NCI-H524 treated with DMSO at 0.1 percent for 48 hours (cell line): ENCODE measurements around the gene GLIS1.
A peak's percentile ranks its signal among the peaks of the same experiment; 100 is the strongest.

Source experiments
- DNase-seq: peaks from one replicate; lab custom pipeline; 2025; lab: John Stamatoyannopoulos, UW

GLIS1 gene

DNA sequence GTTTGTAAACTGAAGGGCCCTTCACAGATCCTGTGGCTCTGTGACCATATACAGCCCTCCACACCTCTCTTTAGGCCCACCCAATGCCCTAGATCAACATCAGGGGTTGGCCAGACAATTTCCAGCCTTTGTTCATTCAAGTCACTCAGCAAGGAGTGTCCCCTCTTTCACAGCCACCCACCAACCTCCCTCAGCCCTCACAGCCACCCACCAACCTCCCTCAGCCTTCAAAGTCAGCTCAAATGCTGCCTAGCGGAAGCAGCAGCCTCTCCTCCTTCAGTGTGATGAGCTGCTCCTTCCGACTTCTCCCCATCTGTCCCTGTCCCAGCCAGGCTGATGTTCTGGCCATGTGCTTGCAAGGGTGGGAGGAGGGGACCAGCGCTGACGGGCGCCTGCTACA lies 208.4 kb downstream of the GLIS1 start:
- DNase-seq: peak; percentile 36

DNA sequence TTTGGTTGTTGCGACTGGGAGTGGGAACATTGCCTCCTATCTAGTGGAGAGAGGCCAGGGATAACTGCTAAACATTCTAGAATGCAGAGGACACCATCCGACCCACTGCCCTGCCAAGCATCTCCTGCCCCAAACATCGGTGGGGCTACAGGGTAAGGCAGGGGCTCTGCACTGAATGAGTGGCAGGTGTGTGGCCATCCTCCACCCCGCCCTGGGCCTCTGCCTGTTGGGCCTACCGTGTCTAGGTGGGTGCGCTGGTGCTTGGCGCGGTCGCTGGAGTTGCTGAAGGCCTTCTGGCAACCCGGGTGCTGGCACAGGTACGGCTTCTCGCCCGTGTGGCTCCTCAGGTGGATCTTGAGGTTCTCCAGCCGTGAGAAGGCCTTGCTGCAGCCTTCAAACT lies 209.4 kb downstream of the GLIS1 start:
- DNase-seq: no peak

DNA sequence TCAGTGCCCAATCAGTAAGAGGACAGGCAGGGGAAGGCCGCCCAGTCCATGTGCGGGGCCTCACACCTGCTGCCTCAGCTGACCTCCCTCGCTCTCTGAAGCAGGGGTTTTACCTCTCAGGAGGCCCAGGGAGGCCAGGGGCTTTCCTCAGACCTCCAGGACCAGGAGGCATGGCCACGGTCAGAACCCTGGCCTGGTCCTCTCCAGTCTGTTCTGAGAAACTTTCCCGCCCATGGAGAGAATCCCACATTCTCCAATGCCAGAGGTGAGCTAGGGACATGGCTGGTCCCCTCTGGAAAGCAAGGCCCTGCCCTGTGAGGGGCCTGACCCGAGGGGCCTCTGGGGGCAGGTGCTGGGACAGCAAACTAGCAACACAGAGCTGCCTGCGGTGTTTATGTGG lies 211.6 kb downstream of the GLIS1 start:
- DNase-seq: no peak

DNA sequence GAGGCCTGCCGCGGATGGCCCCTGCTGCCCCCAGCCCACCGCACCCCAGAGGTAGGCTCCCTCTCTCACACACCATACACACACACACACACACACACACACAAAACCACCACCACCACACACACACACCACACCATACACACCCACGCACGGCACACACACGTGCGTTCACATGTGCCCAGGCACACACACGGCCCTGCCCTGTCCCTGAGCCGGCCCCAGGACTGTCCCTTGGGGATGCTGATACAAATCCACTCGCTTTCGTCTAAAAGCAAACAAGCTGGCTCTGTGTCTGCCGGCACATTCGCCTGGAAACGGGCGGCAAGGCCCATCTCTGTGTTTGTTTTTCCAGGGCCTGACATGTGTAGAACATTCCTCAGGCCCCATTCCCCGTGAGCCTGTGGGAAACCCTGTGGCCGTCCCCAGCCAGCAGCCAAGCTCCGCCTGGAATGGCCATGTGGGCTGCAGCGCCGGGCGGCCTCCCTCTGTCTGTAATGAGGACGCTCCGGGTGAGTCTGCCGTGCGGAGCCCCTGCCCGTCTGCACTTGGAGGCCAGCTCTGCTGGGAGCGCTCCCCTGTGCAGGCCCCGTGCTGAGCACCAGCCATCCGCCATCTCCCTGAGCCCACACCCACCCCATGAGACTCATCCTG lies 212.4 kb downstream of the GLIS1 start:
- no peak for DNase-seq

DNA sequence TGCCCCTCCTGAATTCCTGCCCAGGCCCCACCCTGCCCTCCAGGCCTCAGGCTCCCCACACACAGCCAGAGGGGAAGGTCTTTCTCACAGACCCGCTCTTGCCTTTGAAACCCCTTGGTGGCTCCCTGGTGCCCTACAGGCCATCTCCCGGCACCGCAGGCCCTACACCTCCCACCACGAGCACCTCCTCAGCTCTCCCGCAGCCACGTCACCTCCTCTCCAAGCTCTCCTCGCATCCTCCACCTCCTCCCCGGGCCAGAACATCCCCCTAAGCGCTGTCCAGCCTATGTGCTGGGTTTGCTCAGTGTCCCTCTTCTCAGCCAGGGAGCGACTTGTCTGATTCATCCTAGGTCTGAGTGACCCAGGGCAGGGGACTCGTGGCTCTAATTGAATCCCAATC lies 213.4 kb downstream of the GLIS1 start:
- no peak for DNase-seq

DNA sequence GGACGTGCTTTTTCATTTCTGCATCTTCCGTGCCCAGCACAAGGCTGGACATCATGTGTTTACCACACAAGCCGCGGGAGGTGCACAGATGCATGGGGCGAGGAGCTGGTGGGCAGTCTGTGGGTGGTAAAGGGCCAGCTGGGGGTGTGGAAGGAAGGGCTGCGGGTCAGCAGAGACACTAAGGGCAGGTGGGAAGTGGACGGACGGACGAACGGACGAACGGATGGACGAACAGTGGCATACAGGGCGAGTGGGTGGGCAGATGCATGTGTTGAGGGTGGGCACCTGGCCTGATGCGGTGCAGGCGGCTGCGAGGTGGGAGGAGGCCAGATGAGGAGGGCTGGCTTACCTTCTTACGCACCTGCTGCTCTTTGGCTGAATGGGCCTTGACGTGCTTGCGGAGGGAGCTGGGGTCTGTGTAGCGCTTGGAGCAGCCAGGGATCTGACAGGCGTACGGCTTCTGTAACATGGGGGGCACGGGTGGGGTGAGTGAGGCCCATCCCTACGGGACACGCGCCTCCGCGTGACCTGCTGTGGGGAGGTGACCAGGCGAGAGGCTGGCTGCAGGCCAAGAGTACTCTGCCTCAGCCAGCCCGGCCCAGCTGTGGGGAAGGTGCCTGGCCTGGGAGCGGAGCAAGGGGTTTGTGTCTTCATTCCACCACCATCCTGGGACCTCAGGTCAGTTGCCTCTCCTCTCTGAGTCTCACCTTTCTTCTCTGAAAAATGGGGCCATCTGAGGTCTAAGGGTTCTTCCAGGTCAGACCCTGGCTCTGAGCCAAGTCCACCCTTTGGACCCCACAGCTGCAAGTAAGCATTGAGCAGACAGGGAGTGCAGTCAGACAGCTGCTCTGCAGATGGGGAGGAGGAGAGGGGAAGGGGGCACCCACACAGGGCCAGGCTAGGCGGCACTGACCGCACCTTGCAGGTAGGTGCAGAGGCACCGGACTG lies 214.3 kb downstream of the GLIS1 start:
- no peak for DNase-seq

DNA sequence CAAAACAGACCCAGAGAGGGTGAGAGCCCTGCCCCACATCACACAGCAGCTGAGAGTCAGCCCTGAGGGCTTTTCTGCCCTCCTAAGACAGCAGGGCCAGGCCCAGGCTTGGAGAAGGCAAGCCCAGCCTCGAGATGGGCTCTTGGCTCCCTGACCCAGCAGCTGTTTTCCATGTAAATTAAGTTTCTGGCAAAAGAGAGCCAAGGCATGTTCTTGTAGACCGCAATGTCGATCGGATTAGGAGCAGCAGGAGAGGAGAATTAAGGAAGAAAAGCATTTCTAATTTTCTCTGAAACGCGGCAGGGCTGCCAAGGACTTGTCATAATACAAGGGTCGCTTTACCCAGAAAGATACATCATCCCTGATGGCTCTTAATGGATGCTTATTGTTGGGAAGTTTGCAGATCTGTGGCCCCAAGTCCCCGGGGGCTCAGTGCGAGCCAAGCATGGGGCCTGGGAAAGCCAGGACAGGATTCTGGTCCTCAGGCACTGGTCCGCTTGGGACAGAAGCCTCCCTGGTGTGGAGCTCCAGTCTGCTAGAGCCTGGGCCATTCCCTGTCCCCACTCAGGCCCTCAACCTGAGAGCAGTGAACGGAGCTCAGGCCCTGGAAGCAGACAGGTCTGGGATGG lies 216.9 kb downstream of the GLIS1 start:
- no peak for DNase-seq

DNA sequence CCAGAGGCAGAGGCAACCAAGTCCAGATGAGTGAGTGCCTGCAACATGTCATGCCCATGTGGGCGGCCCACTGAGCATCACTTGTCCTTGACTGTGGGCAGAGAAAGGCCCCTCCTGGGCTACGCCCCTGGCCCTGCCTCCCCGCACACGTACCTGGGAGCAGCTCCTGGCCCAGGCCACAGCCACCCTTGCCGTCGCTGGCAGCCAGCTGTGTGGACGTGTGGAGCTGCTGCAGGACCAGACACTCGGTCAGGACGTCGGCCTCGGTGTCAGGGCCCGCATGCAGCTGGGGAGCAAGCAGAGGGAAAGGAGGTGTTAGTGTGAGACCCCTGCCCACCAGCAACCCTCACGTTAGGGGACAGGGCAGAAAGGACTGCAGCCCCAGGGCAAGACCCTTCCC lies 218.5 kb downstream of the GLIS1 start:
- no peak for DNase-seq

DNA sequence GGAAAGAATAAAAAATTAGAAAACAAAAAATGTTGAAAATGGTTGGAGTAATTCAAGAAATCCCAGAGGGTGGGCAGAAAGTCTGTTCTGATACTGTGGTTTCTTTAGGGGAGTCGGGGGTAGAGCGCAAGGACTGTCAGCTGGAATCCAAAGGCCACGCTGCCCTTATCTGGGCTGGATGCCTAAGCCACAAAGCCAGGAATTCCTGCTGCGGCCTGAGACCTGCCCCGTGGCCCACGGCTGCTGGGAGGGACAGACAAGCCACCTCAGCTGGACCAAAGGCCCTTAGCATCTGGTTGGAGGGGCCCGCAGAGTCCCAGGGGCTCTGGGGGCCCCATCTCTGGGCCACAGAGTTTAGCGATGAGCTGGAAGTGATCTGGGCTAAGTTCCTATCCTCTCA lies 219.5 kb downstream of the GLIS1 start:
- DNase-seq: no peak

DNA sequence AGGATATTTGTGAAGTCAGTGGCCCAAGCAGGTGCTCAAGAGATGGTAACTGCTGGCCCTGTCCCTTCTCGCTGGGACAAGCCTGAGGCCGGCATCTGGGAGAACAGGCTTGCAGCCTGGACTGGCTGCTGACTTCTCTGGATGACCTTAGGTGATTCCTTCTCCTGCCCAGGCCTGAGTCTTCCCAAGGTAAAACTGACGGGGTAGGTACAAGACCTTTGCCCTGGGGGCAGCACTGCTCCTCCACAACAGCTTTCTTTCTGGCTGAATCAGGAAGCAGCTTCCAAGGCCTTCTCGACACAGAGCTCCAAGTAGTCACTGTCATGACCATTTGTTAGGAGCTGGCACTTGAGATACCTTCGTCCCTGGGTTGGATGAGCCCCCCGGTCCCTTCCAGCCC lies 220.2 kb downstream of the GLIS1 start:
- DNase-seq: no peak

DNA sequence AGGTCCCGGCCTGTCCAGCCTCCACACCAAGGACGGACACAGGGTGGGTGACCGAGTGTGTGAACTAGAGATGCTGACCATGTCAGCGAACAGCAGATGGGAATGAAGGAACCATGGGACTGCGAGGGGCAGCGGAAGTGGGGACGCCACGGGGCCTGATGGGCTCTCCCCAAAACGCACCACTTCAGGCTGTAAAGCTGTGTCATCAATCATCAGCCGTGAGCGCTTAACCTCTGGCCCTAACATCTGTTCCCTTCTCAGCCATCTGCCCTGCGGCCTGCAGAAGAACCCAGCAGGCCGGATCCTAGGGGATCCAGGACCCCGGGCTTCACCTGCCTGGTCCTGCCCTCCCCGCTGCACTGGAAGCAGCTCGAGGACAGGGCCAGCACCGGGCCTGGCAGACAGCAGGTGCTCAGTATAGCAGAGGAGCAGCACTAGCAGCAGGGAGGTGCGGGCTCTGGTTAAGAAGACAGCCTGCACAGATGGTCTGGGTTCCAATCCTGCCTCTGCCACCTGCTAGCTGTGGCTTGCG lies 221.1 kb downstream of the GLIS1 start:
- peak; percentile 67 for DNase-seq

DNA sequence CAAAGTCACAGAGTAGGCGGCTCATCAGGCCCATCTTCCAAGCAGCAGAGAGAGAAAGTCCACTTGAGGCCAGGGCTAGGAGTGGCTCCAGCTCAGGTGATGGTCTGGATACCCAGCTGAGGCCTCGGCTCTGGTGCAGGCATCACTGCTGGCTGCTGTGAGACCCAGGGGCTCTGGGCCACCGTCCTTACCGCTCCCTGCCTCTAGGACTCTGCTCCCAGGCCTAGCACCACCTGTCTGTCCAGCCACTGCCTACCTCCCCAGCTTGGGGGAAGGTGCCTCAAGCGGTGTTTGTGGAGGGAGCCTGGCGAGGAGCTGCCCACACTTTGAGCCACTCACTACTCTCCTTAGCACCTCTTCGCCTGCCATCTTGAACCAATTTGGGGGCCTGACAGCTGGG lies 221.9 kb downstream of the GLIS1 start:
- DNase-seq: no peak

DNA sequence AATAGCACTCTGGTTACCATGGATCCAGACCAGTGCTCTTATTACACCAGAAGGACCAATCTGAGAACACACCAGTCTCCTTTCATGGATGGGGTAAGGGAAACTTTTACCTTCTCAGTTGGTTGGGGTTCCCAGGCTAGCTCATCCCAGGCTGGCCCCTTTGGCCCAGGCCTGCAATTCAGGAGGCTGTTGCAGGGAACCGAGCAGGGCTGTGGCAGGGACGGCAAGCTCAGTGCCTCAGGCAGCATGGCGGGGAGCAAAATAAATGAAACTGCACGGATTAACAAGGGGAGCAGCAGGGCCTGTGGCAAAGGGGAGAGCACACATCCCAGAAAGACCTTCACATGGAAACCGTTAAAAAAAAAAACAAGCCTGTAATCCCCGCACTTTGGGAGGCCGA lies 222.8 kb downstream of the GLIS1 start:
- DNase-seq: no peak

DNA sequence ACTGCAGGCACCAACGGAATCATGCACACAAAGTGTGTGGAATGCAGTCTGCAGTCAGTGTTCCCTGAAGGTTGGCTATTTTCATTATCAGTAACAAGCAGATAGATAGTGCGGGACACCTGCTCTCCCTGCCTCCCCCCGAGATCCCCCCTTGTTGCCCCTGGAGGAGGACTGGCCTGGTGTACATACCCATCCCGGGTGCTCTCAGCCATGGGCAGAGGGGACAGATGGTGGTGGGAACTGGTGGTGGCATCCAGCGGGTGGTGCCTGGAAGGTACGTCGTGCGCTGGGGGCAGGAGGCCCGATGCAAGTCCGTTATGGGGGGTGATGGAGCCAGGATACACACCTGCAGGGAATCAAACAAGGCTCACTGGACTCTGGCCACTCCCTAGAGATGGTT lies 224.5 kb downstream of the GLIS1 start:
- DNase-seq: no peak

DNA sequence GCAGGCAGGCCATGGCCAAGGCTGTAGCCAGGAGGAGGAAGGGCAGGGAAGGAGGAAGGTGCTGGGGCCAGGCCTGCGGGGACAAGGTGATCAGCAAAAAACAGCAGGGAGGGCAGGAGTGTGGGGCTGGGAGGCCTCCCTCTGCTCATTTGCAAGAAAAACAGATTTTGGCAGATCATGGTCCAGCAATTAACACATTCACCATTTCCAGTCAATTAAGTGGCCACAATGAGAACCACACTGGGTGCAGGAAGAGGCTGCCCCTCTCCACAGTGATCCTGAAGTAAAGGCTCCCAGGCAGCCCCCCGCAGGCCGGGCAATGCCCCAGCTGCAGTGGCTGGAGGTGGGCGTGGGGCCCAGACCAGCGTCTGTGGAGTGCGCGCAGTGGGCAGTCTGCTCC lies 225.1 kb downstream of the GLIS1 start:
- no peak for DNase-seq

DNA sequence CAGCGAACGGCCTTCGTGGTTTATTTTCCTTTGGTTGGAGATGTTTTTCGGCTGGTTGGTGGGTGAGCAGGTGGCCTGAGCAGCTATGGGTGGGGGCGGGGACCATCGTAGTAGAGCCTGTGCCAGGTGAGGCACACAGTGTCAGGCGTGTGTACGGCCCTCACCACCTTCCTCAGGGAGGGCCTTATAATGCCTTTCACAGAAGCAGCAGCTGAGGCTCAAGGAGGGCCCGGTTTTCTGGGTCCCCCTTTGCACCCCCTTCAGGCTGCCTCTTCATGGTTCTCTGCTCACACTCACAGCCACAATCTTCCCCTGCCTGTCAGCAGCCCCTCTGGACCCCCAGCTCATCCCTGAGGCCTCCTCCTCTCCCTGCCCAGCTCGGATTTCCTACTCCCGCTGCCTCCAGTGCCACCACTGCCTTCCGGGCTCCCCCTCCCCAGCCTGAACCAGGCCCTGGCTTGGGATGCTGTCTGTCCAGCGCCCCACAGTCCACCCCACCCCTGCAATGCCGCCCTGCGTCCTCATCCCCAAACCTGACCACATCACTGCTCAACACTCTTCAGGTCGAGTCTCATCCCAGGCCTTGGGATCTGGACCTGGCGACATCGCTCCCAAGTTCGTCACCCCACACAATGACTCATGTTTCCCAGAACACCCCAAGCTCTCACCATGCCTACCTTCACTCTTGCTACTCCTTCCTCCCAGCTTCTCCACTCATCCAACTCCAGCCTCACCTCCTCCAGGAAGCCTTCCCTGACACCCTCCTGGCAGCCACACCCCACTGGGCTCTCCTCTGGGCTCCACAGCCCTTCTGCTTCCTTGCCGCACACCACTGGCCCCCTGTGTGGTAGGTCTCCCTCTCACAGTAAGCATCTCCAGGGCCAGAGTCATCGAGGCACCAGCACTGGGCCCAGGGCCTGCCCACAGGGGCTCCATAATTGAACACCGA lies 225.9 kb downstream of the GLIS1 start:
- no peak for DNase-seq

DNA sequence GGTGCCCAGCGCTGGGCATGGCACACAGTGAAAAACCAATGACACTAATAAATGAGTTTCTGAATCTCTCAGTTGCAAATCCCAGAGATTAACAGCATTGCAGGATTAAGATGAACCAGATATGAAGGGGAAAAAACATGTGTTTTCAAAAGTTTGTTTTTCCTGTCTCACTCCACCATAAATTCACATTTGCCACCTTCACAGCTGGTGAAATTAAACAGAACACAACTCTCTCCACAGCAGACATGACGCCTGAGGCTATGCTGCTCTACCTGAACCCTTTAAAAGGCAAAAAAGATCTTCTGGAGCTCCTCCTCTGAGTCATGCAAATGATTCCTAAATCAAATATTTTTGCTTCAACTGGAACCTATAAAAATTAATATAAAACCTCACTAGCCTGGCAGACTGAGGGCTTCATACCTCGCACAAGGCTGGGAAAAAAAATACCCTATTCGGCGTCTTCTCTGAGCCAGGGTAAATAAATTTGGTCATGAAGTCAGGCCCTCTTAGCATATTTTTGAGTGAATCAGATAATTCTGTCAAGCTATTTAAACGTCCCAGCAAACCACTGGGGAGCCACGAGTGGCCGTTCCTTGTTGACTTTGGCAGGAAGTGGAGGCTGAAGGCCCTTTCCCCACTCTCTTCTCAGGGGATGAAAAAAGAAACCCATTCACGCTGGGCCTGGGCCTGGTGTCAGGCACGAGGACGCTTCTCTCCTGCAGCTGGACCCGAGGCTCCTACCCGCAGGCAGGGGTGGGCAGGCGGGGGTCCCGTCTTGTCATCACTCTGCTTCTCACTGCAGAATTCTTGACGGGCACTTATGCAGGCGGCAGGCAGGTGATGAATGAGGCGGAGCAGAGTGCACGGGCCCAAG lies 226.8 kb downstream of the GLIS1 start:
- no peak for DNase-seq

DNA sequence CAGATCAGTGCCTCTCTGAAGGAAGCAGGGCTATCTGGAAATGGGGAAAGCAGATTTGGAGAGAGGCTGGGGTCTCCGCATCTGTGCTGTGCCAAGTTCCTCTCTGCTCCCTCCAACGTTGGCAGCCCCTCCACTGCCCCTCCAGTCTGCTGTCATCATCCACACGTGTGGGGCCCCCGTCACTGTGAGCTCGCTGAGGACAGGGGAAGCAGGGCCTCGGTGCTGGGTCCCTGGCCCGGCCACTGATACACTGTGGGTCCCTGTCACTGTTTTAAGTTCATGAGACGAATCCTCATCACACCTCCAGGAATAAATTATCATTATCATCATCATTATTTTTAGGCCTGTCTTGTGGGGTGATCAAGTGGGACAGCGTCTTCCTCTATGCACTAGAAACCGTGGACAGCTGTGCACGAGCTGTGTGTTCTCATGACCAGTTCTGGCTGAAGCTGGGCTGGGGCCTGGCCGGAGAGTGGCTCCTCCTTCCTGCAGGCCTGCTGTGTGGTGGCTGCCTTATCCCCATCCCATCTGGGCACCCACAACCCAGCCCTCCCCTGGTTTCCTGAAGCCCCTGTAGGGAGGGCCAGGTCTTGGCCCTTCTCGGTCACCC lies 227.5 kb downstream of the GLIS1 start:
- no peak for DNase-seq

DNA sequence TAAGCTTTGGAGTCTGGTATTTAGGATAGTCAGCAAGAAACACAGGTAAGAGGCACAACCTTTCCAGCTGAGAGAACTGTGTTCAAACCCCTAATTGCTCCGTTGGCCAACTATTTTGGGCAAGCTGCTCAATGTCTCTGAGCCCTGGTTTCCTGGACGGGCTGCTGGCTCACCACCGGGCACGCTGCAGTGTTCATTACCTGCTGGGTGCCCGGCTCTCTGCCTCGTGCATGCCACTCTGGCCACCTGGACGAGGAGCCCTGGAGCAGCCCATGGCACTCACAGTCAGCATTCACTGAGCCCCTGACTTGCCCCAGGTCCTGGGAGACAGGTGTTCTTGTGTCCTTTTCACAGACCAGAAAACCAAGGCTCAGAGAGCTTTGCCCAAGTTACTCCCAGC lies 228.7 kb downstream of the GLIS1 start:
- DNase-seq: no peak

DNA sequence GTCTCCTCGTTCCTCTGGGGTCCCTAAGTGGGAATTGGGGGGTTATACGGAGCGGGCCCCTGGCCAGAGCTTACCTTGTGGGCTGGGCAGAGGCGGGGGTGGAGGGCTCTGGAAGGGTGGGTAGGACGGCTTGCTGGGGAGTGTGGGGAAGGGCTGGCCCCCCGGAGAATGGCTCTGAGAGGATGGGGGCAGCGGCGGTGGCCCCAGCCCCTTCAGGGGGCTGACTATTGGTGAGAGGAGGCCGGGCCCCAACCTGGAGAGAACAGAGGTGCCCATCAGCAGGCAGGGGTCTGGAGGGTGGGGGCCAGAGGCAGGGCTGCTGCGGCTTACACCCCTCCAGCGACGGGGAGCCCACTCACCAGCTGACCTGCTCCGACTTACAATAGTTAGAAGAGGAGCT lies 229.2 kb downstream of the GLIS1 start:
- no peak for DNase-seq
